ENCODE data around the gene TIMP4.

TIMP4 gene

DNA sequence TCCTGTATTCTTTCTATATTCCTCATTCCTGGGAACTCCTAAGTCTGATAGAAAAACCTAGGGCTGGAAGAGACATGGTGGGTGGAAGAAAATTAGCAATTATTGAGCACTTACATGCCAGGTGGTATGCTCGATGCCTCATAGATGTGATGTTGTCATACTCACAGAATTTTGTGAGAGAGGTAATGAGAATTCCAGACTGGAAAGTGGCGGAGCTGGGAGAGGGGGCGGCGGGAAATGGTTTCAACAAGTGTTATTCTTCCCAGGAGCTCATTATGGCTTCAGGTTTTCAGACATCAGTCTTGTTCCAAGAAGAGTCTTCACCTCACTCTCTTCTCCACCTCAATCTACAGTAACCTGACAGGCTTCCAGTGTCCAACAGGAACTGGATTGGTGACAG, 16.2 kb downstream of the TIMP4 start:
- no peak for DNase-seq

DNA sequence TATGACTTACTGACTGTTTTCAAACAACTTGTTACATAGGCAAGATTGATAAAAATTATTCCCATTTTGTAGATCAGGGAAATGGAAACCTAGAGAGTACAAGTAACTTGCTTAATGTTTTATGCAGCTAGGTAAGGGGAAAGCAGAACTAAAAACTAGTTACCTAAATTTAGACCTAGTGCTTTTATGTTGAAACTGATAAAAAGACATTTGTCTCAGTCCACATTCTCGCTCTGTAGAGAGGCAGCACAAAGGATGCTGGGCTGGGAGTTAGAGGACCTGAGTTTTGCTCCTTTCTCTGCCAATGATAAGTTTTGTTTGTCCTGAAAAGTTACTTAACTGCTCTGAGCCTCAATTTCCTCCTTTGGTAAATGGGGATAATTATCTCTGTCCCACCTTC, 17.4 kb downstream of the TIMP4 start:
- no peak for DNase-seq

DNA sequence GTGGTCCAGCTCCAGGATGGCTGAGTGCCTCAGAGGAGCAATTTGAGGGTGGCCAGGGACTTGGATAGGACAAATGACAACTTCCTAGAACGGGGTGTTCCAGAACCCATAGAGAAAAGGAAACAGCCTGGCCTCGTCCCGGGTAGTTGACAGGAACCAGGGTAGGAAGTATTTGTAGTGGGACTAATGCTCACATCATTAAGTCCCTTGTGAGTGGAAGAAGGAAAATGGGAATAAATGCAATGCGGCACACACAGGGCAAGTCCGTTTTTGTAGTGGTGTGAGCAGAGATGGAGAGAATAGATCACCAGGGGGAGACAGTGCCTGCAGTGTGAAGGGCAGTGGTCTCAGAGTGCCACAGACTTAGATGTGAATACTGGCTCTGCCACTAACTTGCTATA, 19.6 kb downstream of the TIMP4 start:
- DNase-seq: no peak

DNA sequence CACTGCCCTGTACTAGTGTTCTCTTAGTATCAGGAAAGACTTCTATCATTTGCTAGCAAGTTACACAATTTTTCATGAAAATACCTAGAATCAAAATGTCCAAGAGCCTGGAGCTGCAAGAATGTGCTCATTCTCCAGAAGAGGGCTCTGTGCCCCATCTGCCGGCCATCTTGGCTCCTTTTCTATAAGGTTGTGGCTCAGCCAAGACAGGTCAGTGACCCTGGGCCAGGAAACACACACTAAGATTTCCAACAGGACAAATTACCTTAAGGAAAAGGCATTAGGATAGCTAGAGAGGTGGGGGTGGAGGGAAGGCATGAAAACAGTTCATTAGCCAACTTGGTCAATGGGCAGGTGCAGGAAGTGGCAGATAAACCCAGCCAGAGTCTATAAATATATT, 20.7 kb downstream of the TIMP4 start:
- no peak for DNase-seq

DNA sequence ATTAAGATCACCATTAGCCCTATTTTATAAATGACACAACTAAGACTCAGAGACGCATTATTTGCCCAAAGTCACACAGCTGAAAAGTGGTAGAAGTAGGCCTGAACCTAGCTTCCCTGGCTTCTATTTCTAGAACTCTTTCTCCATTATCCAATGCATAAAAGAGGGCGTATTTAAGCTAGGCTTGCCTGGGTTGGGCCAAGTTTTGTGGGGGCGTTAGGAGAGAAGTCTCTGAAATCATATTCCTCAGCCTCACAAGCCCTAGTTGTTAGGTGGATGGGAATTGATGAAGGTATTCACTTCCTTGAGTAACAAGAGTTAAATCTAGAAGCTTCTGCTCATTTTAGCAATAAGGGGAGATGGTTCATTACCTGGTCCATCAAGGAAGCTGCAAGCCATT, 22.3 kb downstream of the TIMP4 start:
- no peak for DNase-seq

- DNase-seq: peak; percentile 52
These were observed 23.6 kb downstream of the TIMP4 start for GRCh38 chr3:12135029-12135657.

GRCh38 chr3:12132881-12133280, 25.8 kb downstream of the TIMP4 start:
- no peak for DNase-seq

DNA sequence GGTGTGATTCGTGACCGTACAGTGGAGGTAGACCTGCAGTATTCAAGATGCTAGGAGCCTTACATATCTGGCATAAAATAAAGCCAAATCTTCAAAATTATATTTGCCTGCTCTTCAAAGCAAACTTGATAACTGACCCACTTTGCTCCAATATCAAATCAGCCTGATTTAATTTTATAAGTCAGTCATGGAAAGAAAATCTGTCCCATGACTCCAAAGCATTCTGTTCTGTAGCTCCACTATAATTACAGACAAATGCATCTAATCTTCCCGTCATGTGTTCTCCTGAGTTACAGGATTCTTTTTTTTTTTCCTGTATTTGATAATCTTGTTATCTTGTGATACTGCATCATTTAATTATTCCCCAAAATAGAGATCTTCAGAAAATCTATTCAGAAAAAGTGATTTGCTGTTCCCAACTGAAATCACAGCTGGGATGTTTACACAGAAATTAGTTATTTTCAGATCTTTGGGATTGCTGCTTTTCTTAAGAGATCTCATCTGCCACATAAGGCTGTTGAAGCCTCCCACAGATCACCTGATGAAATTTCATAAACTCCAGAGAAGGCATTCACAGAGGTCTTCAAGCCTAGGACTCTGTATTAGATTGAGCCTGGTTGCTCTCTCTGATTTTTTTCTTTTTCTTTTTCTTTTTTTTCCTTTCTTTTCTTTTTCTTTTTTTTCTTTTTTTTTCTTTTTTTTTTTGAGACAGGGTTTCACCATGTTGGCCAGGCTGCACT, 27.2 kb downstream of the TIMP4 start:
- DNase-seq: no peak

DNA sequence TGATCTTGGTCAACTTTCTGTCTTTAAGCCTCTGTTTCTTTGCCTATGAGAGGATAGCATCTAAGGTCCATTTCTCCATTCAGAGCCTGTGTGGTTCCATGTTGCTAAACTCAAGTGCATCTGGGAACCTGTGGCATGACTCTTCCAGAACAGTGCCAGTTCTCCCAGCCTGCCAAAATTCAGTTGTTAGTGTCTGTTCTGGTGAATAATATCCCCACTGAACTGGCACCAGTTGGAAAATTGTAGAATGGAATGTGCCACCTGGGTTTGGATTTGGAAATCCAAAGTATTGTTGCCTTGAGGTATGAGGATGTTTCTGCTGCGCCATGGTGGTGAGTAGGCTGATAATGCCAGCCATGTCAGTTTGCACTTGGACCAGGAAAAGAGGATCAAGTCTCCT, 31.3 kb downstream of the TIMP4 start:
- DNase-seq: no peak

GRCh38 chr3:12125772-12126171, 32.9 kb downstream of the TIMP4 start:
- DNase-seq: no peak

DNA sequence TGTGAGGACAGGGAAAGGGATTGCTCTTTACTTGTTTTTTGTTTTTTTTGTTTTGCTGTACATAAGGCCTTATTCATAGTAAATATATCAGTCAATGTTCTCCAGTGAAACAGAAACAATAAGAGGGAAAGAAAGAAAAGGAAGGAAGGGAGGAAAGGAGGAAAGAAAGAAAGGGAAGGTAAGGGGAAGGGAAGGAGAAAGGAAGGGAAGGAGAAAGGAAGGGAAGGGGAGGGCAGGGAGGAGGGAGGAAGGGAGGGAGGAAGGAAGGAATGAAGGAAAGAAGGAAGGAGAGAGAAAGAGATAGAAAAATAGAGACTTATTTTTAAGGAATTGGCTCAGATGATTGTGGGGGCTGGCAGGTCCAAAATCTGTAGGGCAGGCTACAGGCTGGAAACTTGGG, 37.2 kb downstream of the TIMP4 start:
- DNase-seq: no peak

DNA sequence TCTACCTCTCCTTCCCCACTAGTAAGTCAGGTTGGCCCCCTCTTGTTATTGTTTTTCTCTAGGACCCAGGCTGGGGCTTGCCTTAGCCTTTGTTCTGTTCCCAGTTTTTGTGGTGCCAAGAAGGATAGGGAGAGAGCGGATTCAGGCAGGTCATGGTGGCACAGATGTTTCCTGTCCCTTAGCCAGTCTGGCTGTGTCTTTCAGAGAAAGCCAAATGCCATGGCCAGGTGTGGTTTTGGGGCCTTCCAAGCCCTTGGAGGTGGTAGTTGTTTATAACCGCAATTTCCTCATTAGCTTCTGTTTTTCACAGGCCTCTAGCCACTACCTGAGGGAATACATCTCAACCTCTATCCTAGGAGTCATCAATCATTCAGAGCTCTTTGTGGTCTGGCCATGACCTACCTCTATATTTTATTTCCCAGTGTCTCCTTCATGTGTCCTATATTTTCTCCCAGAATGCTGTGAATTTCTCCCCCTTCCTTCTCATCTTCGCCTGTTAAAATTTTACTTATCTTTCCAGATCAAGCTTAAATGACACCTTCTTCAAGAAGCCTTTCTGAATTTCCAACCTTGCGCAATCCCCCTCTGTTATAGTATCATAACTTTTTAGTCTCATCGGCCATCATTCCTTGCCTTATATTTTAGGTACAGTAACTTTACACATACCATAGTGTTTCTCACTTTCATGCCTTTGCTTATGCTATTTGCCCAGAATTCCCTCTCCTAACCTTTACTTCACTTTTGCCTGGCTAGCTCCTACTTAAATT, 38.2 kb downstream of the TIMP4 start:
- DNase-seq: no peak

DNA sequence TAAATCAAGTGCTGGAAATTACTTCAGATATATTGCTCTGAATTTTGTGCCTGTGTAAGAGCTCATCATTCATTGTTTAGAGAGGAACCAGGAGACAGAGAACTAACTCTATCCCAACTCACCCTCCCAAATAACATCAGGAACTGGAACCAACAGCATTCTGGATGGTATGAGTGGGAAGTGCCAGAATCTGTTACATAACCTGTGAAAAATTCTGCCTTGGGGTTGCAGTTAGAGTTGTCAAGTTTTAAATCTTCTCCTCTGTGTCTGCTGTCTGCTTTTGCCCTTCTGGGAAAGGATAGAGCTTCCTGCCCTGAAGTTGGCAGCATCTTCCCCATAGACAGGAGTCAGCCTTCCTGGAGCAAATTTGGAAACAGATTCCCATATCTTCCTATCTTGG, 41.2 kb downstream of the TIMP4 start:
- no peak for DNase-seq

- no peak for DNase-seq
These were observed 41.8 kb downstream of the TIMP4 start for GRCh38 chr3:12116870-12117269.

- DNase-seq: no peak
These were observed 42.9 kb downstream of the TIMP4 start for GRCh38 chr3:12115849-12116248.

DNA sequence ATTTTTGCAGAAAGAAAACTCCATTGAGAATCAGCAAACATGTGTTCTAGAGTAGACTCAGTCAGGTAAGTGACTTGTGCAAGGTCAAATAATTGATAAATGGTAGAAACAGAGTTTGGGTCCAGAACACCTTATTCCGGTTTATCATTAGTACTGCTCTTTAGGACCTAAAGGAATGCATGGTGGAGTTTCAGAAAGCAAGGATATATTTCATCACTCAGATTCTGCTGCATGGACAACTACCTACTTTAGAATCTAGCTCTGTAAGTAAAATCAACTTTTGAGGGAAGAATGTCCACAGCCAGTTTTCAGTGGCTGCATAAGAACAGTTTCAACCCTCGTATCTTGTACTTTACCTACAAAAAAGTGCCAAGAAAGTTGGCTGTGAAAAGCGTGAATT, 43.6 kb downstream of the TIMP4 start:
- DNase-seq: no peak

DNA sequence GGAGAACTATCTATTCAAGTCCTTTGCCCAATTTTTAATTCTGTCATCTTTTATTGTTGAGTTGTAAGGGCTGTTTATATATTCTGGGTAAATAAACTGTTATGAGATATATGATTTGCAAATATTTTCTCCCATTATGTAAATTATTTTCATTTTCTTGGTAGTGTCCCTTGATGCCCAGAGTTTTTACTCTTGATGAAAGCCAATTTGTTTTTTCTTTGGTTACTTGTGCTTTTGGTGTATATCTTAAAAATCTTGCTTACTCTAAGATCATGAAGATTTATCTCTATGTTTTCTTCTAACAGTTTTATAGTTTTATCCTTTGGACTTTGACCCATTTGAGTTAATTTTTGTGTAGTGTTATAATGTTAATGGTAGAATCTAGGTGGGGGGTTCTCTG, 44.5 kb downstream of the TIMP4 start:
- DNase-seq: no peak

DNA sequence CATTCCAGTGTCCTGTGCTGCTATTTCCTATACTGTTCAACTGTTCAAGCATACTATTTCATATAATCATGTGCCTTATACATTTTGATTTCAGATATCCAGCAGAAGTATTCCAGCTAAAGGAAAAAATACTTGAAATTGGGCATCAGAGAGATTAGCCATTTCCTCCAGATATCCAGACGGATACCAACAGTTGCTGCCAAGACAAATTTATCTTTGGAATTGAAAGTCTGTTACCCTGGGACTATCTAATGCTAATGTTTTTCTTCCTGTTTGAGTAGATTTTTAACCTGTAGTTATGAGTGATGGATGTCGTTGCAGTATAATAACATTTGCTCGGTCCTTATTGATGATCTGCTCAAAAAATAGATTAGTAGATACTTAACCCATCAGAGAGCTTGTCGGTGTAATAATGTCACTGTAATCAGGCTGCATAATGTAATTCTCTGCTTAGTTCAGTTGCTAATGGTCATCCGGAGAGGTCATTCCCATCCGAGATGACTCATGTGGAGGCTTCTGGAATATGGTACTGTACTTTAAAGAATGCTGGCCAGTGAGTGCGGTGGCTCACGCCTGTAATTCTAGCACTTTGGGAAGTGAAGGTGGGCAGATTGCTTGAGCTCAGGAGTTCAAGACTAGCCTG, 51.5 kb downstream of the TIMP4 start:
- no peak for DNase-seq

All from CD4-positive, alpha-beta T cell treated with Interferon gamma for 1 hour (primary cell).